Fibroblast of peridontal ligament (primary cell): ENCODE data around the gene EPS15.
"Not testable (repeated sequence)": the region's sequence is repeated elsewhere in the genome, so short reads cannot be mapped to it uniquely, and the experiment has no call there.

Experiments
- DNase-seq: peaks from one replicate; pipeline ENCODE4 v3.0.0-alpha.2; 2010; ENCODE audit errors: extremely low read depth

EPS15 gene

GRCh38 chr1:51542158-51542953 is 23.3 kb upstream of the EPS15 start:
- DNase-seq, result no peak

DNA sequence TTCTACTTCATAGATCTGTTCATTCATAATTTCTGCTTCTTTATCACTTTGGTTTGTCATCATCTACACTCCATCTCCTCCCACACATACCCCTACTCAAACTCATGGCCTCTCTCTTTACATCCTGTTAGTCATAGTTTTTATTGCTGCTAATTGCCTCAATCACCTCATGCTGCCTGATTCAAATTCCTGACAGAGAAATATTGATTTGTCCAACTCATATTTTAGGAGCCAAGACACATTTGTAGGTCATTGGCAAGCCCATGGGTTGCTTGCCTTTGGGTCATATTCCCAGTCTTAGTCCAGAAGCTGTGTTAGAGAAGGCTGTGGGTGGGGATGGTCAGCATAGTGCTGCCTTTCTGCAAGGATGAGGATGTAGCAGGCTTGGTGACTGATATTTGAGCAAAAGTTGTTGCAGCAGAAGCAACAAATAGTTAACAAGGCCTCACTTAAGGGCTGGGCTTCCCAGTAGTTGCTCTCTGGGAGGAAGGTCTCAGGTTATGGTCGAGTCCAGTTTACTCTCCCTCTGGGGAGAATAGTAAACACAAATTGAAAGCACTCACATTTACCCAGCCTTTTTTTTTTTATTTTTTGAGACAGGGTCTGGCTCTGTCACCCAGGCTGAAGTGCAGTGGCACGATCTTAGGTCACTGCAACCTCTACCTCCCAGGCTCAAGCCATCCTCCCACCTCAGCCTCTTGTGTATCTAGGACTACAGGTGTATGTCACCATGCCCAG is 22.4 kb upstream of the EPS15 start:
- peak; percentile 8 for DNase-seq

- DNase-seq, result no peak
Observed at GRCh38 chr1:51537568-51537967, 18.5 kb upstream of the EPS15 start.

DNA sequence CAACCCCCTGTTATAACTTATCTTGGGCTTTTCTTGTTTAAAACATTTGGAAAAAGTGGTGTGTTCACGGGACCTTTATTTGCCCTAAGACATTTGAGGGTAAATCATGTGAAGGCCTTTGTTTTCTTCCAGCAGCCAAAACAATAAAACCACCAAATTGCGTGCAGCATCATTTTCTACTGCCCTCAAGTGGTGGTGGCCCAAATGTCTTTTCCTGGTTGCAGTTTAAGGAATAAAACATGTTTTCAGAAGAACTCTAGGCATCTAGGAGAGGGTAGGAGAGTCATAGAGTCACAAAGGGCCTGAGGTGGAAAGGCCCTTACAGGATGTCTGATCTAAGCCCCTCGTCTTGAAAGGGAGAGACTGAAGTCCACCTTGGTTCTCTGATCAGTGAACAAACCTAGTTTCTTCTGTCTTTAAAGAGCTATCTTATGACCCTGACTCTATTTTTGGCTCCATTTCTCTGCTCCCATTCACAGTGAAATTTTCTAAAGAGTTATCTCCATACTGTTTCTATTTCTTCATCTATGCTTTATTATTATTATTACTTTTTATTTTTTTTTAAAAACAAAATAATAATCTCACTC is 16.0 kb upstream of the EPS15 start:
- peak; percentile 88 for DNase-seq

- DNase-seq, result no peak
Observed at GRCh38 chr1:51534447-51534846, 15.4 kb upstream of the EPS15 start.

DNA sequence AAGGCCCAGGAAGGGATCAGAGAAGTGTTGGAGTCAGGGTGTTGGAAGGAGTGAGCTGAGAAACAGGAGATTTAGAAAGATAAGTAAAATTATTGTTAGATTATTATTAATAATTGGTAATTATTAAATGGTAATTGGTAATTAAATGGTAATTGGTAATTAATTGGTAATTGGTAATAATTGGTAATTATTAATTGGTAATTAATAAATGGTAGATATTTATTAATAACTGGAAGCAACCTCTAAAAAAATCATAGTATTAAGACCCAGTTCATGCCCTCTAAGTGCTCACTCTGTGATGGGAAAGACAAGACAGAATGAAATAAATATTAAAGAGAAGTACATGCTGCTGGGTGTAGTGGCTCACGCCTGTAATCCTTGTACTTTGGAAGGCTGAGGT is 13.8 kb upstream of the EPS15 start:
- DNase-seq, result no peak

- not testable (repeated sequence) for DNase-seq
Observed at GRCh38 chr1:51530447-51530846, 11.4 kb upstream of the EPS15 start.

DNA sequence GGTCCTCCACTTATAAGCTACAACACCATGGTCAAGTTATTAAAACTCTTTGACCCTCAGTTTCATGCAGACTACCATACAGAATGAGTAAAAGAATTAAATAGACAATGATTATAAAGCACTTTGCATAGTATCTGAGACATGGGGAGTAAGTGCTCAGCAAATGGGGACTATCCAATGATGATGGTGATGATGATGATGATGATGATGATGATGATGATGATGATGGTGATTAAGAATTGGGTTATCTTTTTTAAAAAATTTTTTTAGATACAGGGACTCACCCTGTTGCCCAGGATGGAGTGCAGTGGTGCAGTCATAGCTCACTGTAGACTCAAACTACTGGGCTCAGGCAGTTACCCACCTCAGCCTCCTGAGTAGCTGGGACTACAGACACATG is 8.1 kb upstream of the EPS15 start:
- no peak for DNase-seq

GRCh38 chr1:51526248-51526647 is 7.2 kb upstream of the EPS15 start:
- no peak for DNase-seq

DNA sequence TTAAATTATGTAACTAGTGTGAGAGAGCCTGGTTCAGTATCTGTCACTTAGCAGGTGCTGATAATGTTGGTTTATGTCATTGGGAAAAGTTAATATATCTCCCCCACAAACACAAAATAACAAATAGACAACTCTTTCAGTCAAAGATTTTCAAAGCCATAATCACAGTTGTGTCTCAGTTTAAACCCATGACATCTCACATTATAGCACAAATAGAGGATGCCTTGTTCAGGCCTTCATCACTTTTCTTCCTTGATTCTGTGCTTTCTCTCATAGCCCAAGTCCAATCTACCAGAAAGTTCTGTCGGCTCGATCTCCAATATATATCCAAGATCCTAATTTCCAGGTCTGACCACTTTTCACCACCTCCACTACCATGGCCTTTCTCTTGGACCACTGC is 6.2 kb upstream of the EPS15 start:
- DNase-seq, result no peak

GRCh38 chr1:51524817-51525216 is 5.8 kb upstream of the EPS15 start:
- no peak for DNase-seq

- no peak for DNase-seq
Observed at GRCh38 chr1:51523931-51524330, 4.9 kb upstream of the EPS15 start.

DNA sequence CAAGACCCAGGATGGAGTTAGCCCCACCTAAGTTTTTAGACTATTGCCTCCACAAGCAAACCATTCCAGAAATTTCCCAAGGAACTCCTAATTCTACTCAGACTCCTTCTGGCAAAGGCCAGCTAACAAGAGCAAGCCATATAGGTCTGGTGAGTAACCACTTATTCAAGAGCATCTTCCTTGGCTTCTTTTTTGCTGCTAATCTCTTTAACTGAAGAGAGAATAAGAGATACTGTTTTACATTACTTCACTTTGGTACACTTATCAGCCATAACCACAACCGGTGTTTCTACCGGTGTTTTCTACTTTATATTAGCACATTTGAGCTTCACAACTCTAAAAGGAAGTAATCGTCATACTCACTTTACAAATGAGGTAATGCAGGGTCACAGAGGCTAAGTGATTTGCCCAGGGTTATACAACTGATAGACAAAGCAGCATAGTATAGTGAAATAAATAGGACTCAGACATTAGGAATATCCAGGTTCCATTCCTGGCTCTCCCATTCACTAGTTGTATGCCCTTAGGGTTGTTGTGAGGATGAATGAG is 1.7 kb upstream of the EPS15 start:
- no peak for DNase-seq

DNA sequence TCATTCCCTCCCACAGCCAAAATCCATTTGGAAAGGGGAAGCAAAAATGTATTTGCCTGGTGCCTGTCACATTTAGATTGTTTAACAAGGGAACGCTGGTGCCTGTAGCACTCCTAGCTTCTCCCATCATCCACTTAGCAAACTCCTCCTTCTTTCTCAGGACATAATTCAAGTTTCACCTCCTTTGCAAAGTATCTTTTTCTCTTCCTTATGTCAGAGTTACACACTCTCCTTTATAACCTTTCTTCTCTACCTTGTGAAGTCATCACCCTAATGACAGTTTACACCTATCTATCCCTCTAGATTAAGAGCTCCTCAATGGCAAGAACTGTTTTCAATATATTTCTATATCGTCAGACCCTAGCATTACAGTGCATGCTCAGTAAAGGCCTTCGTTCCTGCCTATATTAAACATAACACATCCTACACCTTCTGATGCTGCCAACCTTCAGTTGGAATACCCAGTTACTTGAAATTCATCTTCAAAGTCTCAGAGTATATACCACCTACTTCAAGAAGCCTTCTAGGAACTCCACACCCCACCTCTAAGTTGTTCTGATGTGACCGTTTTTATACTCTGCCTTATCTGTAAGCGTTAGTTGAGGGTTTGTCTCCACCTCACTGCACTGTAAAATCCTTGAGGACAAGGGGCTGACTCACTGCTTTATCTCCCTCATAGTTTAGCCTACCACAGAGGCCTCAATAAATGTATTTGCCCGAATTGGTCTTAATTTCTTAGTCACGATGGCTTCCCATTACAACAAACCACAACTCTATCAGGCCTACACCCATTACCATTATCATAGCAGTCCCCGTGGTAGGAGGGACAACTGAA is 1.0 kb upstream of the EPS15 start:
- peak; percentile 29 for DNase-seq

GRCh38 chr1:51518586-51519047 is 449 bp downstream of the EPS15 start:
- peak; percentile 5 for DNase-seq

- peak; percentile 9 for DNase-seq
Observed at GRCh38 chr1:51518033-51518585, 957 bp downstream of the EPS15 start.

- DNase-seq, result peak; percentile 63
Observed at GRCh38 chr1:51517361-51518032, 1.6 kb downstream of the EPS15 start.

- DNase-seq, result peak; percentile 10
Observed at GRCh38 chr1:51516649-51517158, 2.4 kb downstream of the EPS15 start.

GRCh38 chr1:51515982-51516648 is 3.0 kb downstream of the EPS15 start:
- DNase-seq, result no peak
